Spleen (tissue), 11 donors: Measurements from ENCODE around the gene LOXL3. TPM values are rescaled to one million over a fixed set of nuclear protein-coding genes. Genes with fewer than 3 reads are reported as not detected.

Source experiments
- DNase-seq: peaks from one replicate; pipeline ENCODE4 v3.0.0-alpha.2; 2020
- H3K27ac ChIP-seq, 8 donors: fragments of 200-600 bp; sonication (generic) in 7 of 8; 1 replicate in 4 of 8; 2 replicates in 4 of 8; pipeline versions ENCODE4 v1.5.0 to v1.8.0; 2016 to 2021; ENCODE audit warnings: inconsistent platforms in 4 of 8, mild to moderate bottlenecking in 4 of 8, moderate library complexity in 1 of 8
- H3K27me3 ChIP-seq, 7 donors: fragments of 200-600 bp; sonication (generic) in 6 of 7; replicated peaks in 1 of 7; 1 replicate in 4 of 7; 2 replicates in 3 of 7; pipeline versions ENCODE4 v1.5.0 to v1.8.0; 2016 to 2021; ENCODE audit warnings: inconsistent platforms in 3 of 7, mild to moderate bottlenecking in 1 of 7
- H3K36me3 ChIP-seq, 6 donors: fragments of 200-600 bp; sonication (generic) in 5 of 6; 1 replicate in 4 of 6; 2 replicates in 2 of 6; pipeline versions ENCODE4 v1.5.0 to v1.8.0; 2016 to 2021; ENCODE audit warnings: inconsistent platforms in 2 of 6
- H3K4me1 ChIP-seq, 6 donors: fragments of 200-600 bp; sonication (generic) in 5 of 6; 1 replicate in 3 of 6; 2 replicates in 3 of 6; pipeline versions ENCODE4 v1.5.0 to v1.8.0; 2016 to 2021; ENCODE audit warnings: inconsistent platforms in 3 of 6
- H3K4me3 ChIP-seq, 8 donors: fragments of 200-600 bp; sonication (generic) in 7 of 8; 1 replicate in 4 of 8; 2 replicates in 4 of 8; pipeline versions ENCODE4 v1.5.0 to v1.8.0; 2016 to 2021; ENCODE audit warnings: inconsistent platforms in 4 of 8, mild to moderate bottlenecking in 4 of 8, moderate library complexity in 2 of 8
- H3K9me3 ChIP-seq, 8 donors: fragments of 200-600 bp; sonication (generic) in 7 of 8; 1 replicate in 4 of 8; 2 replicates in 4 of 8; pipeline versions ENCODE4 v1.5.0 to v1.8.0; 2016 to 2021; ENCODE audit warnings: inconsistent platforms in 4 of 8
- CTCF ChIP-seq, 11 experiments: fragments of 200-600 bp in 7 of 11; fragments of 450-650 bp in 4 of 11; sonication (generic) in 4 of 11; IDR thresholded peaks in 8 of 11; conservative IDR thresholded peaks in 3 of 11; 1 replicate in 7 of 11; 2 replicates in 4 of 11; pipeline versions ENCODE4 v1.4.0 to v1.8.0; 2016 to 2021; ENCODE audit warnings: antibody characterized with exemption in 11 of 11, inconsistent platforms in 4 of 11, mild to moderate bottlenecking in 1 of 11
- POLR2A ChIP-seq, 3 donors: fragments of 450-650 bp; IDR thresholded peaks; one replicate each; pipeline ENCODE4 v1.5.1; 2017; ENCODE audit warnings: antibody characterized with exemption in 3 of 3, mild to moderate bottlenecking in 1 of 3
- POLR2AphosphoS5 ChIP-seq, 3 donors: sonication (generic); formaldehyde crosslinking; IDR thresholded peaks; one replicate each; pipeline ENCODE4 v1.5.1; 2017; ENCODE audit warnings: antibody characterized with exemption in 3 of 3
- WGBS, 5 donors: extraction: QIAGEN DNeasy Blood & Tissue Kit in 3 of 5; methylation state at CpG; one replicate each; pipeline versions ENCODE4 v1.1.5 to v1.1.7; 2013 to 2018; 5-methylcytosine and 5-hydroxymethylcytosine counted together
- intact Hi-C: fragments of 100-400 bp; cut with DNase I; formaldehyde crosslinking; loops from one replicate; pipeline ENCODE4 v1.15.0; 2023; ENCODE audit warnings: low total_unique reads
- polyA plus RNA-seq, 3 donors: library from polyadenylated mRNA; stranded (reverse); fragments of 200-250 nt; gene quantifications; one replicate each; pipeline ENCODE4 v1.2.1, GENCODE V29; 2013
- total RNA-seq, 7 donors: library from RNA; depleted of rRNA in 3 of 7; stranded (reverse); fragments of >200 nt in 3 of 7; fragmentation: NEBNext Ultra II Directional in 4 of 7; extraction: Animal tissue kit (Norgen Biotek cat#: 25700) in 4 of 7; gene quantifications; one replicate each; pipeline versions ENCODE4 v1.1.0 to v1.2.1, GENCODE V29; 2016 to 2021
- donor health status: healthy with polysubstance abuse.
- donor health status: DM: no; HTN: no; CAD: no; lungs with moderate emphysema.
- donor health status: DM: no; HTN: no; CAD: no.
- donor health status: Bipolar disorder and iron deficiency.
- donor health status: healthy.
- donor health status: DM: no; HTN: no; CAD: no.
- donor health status: DM: yes; HTN: yes; CAD: no.

The LOXL3 gene
- total and polyA plus RNA-seq, 10 donors: 1.8 to 27.4 (median 15.9) TPM

- peaks cover 9 to 56% (median 34%) of the 10 kb centered on the region in 7 donors for H3K27me3 ChIP-seq
- no peaks in the 10 kb centered on the region for H3K9me3 ChIP-seq
- 55 to 69% (median 62%) methylated on average over 18 to 19 of the region's 19 CpGs for WGBS, 5 donors
- DNase-seq: peak; percentile 30
- H3K4me3 ChIP-seq: peak overlapping the region in 6 of 8 donors; percentile 34 to 68 (median 51)
- TF ChIP-seq POLR2AphosphoS5 (IDR thresholded peaks at IDR 0.05) (peak in 1 of 3 donors; percentile 25), CTCF (IDR thresholded peaks at IDR 0.05 in 8 of 11, conservative IDR thresholded peaks at IDR 0.05 in 3 of 11) (no peak)
- intact Hi-C loops: no loop called here
- peaks cover 24 to 42% (median 35%) of the 10 kb centered on the region in 6 donors for H3K4me1 ChIP-seq
- H3K27ac ChIP-seq: no peak overlapping the region
- peaks cover under 1 to 27% (median 21%) of the 10 kb centered on the region in 6 donors for H3K36me3 ChIP-seq
Observed at GRCh38 chr2:74496997-74497776, 56.6 kb downstream of the LOXL3 start.

- TF ChIP-seq POLR2AphosphoS5 (IDR thresholded peaks at IDR 0.05) (no peak), POLR2A (IDR thresholded peaks at IDR 0.05) (no peak), CTCF (IDR thresholded peaks at IDR 0.05 in 8 of 11, conservative IDR thresholded peaks at IDR 0.05 in 3 of 11) (no peak)
- intact Hi-C loops: no loop called here
- no peak for DNase-seq
Observed at GRCh38 chr2:74495440-74495839, 58.3 kb downstream of the LOXL3 start.

GRCh38 chr2:74493546-74493945 lies 60.2 kb downstream of the LOXL3 start:
- H3K27ac ChIP-seq: no peak overlapping the region
- intact Hi-C loops: no loop called here
- peaks cover 0 to 19% (median 15%) of the 10 kb centered on the region in 7 donors for H3K27me3 ChIP-seq
- peaks cover 11 to 15% (median 13%) of the 10 kb centered on the region in 6 donors for H3K4me1 ChIP-seq
- peaks cover 5 to 63% (median 46%) of the 10 kb centered on the region in 6 donors for H3K36me3 ChIP-seq
- WGBS, 5 donors: 88 to 98% (median 91%) methylated on average over 3 of the region's 3 CpGs
- DNase-seq: no peak
- no peaks in the 10 kb centered on the region for H3K9me3 ChIP-seq
- TF ChIP-seq CTCF (IDR thresholded peaks at IDR 0.05 in 8 of 11, conservative IDR thresholded peaks at IDR 0.05 in 3 of 11) (no peak), POLR2A (IDR thresholded peaks at IDR 0.05) (no peak), POLR2AphosphoS5 (IDR thresholded peaks at IDR 0.05) (no peak)
- no peak overlapping the region for H3K4me3 ChIP-seq

More at GRCh38 chr2:74495440-74495839, 58.3 kb downstream of the LOXL3 start:
- H3K4me3 ChIP-seq: no peak overlapping the region
- H3K4me1 ChIP-seq: peaks cover 24 to 34% (median 29%) of the 10 kb centered on the region in 6 donors
- H3K27me3 ChIP-seq: peaks cover 9 to 38% (median 34%) of the 10 kb centered on the region in 7 donors
- WGBS, 5 donors: 87 to 94% (median 93%) methylated on average over 1 of the region's 1 CpG
- no peaks in the 10 kb centered on the region for H3K9me3 ChIP-seq
- H3K27ac ChIP-seq: no peak overlapping the region
- peaks cover 5 to 44% (median 38%) of the 10 kb centered on the region in 6 donors for H3K36me3 ChIP-seq
